ENCODE measurements around the gene TNS3. TPM values are rescaled to one million over a fixed set of nuclear protein-coding genes. Genes with fewer than 3 reads are reported as not detected.
A peak's percentile ranks its signal among the peaks of the same experiment; 100 is the strongest.

Gene TNS3
- total RNA-seq, 1 donor from 2014 or later, result 41.2 TPM

GRCh38 chr7:47452295-47452694 is 129.6 kb downstream of the TNS3 start:
- TF ChIP-seq CTCF (IDR thresholded peaks at IDR 0.05; ENCODE audit: insufficient read depth, low read length, poor library complexity, severe bottlenecking), result no peak
- DNase-seq (ENCODE audit: low read depth), result no peak
- H3K27me3 ChIP-seq (ENCODE audit: control insufficient read depth, insufficient read depth, low read length), result no peaks in the 10 kb centered on the region
- peak overlapping the region; percentile 29 for H3K4me3 ChIP-seq (ENCODE audit: low read depth, low read length)
- H3K36me3 ChIP-seq (ENCODE audit: control insufficient read depth, insufficient read depth, low read length), result no peaks in the 10 kb centered on the region

- H3K4me3 ChIP-seq (ENCODE audit: low read depth, low read length), result no peak overlapping the region
- H3K36me3 ChIP-seq (ENCODE audit: control insufficient read depth, insufficient read depth, low read length), result no peaks in the 10 kb centered on the region
- no peak for DNase-seq (ENCODE audit: low read depth)
- H3K27me3 ChIP-seq (ENCODE audit: control insufficient read depth, insufficient read depth, low read length), result no peaks in the 10 kb centered on the region
- no peak for TF ChIP-seq CTCF (IDR thresholded peaks at IDR 0.05; ENCODE audit: insufficient read depth, low read length, poor library complexity, severe bottlenecking)
Observed at GRCh38 chr7:47451851-47452205, 130.1 kb downstream of the TNS3 start.

- TF ChIP-seq CTCF (IDR thresholded peaks at IDR 0.05; ENCODE audit: insufficient read depth, low read length, poor library complexity, severe bottlenecking), result no peak
- no peak for DNase-seq (ENCODE audit: low read depth)
- Histone ChIP-seq H3K4me3 (ENCODE audit: low read depth, low read length) (no peak overlapping the region), H3K27me3 (ENCODE audit: control insufficient read depth, insufficient read depth, low read length) (no peaks in the 10 kb centered on the region), H3K36me3 (ENCODE audit: control insufficient read depth, insufficient read depth, low read length) (no peaks in the 10 kb centered on the region)
Observed at GRCh38 chr7:47449810-47450590, 131.9 kb downstream of the TNS3 start.

GRCh38 chr7:47448971-47449370 is 132.9 kb downstream of the TNS3 start:
- no peak for TF ChIP-seq CTCF (IDR thresholded peaks at IDR 0.05; ENCODE audit: insufficient read depth, low read length, poor library complexity, severe bottlenecking)
- no peak overlapping the region for H3K4me3 ChIP-seq (ENCODE audit: low read depth, low read length)
- no peak for DNase-seq (ENCODE audit: low read depth)
- H3K27me3 ChIP-seq (ENCODE audit: control insufficient read depth, insufficient read depth, low read length), result no peaks in the 10 kb centered on the region
- no peaks in the 10 kb centered on the region for H3K36me3 ChIP-seq (ENCODE audit: control insufficient read depth, insufficient read depth, low read length)

GRCh38 chr7:47447621-47448349 is 134.1 kb downstream of the TNS3 start:
- DNase-seq (ENCODE audit: low read depth), result no peak
- H3K36me3 ChIP-seq (ENCODE audit: control insufficient read depth, insufficient read depth, low read length), result no peaks in the 10 kb centered on the region
- no peak overlapping the region for H3K4me3 ChIP-seq (ENCODE audit: low read depth, low read length)
- H3K27me3 ChIP-seq (ENCODE audit: control insufficient read depth, insufficient read depth, low read length), result no peaks in the 10 kb centered on the region
- no peak for TF ChIP-seq CTCF (IDR thresholded peaks at IDR 0.05; ENCODE audit: insufficient read depth, low read length, poor library complexity, severe bottlenecking)
